Measurements from ENCODE around the gene CRNKL1.

Gene CRNKL1

DNA sequence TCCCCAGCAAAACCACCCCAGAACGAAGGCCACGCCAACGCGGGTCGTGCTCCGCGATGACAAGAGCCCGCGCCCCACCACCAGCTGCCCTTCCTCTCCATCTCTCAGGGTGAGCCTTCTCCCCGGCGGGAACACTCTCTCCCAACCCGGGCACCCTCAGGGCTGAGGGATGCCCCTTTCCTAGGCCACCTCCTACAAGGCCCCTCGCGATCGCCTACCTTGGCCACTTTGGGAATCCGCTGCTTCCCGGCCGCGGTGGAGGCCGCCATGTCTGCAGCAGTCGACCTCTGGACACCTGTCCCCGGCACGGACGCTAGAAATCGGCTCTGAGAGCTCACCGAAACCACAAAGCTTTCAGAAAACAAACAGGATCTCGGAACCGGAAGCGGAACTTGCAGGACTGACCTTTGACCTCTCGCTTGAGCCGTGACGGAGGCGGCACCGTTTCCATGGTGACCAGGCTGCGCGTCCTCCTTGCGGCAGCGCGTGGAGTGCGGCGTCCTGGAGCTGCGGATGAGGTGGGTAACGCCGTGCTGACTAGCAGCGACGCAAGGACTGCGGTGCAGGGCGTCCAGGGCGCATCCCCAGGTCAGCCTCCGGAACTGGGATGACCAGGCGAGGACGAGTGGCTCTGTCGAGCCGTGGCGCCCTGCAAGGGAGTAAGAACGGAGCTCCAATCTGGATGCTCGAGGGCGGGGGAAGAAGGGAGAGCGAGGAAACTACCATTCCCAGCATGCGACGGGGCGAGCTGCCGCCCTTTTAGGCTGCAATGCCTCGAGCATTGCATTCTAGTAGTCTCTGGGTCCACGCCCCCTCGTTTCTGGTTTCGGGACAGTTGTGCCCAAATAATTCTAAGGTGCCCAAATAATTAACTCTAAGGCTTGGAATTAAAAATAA, at the start of gene CRNKL1, which contains the start of gene CFAP61:
TSS of gene CRNKL1 (minus strand) at position 393 of the 897 bp plus-strand sequence. CDS start at position 269, 124 bp downstream.
TSS of gene CFAP61 (plus strand) at position 459 of the 897 bp plus-strand sequence. CDS start 4,122 bp downstream, outside the sequence.
- no peak for FAIRE-seq

DNA sequence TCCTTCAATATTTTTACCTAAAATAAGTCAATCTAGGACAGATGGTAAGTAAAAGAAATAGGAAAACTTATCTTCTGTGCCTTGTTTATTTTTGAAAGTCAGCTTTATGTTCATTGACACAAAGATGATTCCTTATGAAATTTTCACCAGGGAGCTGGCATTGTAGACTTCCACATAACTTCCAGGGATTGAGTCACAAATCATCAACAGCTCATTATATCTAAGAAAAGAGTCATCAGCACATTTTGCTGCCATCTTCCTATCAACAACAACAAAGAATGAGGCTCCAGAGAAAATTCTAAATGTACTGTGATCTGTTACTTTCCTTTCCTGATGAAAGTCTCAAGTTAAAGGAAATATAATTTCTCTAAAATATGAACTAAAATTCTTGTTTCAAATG, 48.6 kb upstream of the CRNKL1 start:
- no peak for FAIRE-seq

DNA sequence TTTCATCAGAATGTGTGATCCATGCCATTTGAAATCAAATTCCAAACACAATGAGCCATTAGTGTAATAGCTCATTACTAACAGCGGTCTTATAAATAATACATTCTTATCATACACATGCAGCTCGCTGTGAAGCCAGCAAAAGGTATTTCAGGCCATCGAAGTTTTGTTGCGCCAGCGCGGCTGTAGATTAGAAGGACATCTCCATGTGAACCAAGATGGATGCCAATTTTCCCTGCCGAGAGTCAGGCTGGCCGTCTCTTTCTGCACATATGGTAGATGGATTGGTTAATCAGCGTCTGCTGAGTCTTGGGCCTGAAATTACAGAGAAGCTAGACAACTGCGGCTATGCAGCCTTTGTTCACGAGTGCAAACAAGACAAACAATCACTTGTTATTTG, 44.2 kb upstream of the CRNKL1 start:
- no peak for FAIRE-seq

DNA sequence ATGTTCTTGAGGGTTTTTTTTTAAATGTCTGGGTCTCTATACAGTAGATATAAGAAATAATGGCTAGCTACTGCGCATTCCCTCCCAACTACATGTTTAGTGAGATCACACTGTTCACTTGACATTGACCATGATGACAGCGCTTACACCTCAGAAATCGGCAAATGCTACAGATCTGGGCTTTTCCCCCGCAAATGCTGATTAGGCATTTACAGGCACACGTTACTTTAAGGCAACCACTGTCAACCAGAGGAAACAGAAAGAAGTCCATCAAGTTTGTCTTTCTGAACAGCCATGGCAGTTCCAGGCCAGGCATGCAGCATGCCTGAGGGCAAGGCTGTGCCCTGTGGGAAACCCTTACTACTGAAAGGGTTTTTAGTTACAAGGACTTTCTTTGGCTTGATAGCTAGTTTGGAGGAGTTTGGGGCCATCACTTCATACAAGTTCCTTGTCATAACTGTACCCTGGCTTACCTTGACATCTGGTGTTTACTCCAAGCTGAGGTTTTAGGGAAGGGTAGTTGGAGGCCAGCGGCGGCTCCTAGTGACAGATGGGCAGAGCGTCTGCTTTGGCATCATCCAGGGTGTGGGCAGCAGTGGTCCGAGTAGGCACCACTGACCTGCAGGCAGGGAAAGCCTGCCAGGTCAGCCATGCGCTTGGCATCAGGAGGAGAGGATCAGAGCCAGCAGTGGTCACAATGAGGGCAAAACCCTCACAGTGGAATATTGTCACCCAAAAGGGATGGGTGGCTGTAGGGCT, 43.0 kb upstream of the CRNKL1 start:
- FAIRE-seq: no peak

DNA sequence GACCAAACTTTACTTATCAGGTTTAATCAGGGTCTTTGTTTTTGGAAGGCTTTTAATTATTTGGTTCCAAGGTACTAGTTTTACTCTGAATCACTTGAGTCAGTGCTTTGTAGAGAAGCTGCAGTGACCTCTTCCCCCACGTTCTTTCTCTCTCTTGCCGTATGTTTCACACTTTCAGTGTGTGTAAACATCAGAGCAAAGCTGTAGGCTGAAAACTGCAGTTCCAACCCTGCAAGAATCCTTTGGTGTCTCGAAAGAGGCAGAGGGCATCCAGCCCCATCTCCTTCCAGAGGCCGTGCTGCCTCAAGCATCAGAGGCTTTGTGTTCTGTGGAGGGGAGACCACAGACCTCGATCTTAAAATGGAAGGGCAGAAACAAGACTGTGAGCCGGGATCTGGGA, 42.1 kb upstream of the CRNKL1 start:
- FAIRE-seq: no peak

DNA sequence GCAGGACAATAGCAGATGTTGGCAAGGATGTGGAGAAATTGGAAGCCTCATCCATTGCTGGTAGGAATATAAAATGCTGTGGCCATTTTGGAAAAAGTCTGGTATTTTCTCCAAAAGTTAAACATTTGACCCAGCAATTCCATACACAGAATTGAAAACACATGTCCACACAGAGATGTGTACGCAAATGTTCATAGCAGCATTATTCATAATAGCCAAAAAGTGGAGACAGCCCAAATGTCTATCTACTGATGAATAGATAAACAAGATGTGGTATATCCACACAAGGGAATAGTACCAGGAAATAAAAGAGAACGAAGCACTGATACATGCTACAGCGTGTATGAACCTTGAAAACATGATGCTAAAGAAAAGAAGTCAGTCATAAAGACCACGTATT, 40.6 kb upstream of the CRNKL1 start:
- FAIRE-seq: no peak

DNA sequence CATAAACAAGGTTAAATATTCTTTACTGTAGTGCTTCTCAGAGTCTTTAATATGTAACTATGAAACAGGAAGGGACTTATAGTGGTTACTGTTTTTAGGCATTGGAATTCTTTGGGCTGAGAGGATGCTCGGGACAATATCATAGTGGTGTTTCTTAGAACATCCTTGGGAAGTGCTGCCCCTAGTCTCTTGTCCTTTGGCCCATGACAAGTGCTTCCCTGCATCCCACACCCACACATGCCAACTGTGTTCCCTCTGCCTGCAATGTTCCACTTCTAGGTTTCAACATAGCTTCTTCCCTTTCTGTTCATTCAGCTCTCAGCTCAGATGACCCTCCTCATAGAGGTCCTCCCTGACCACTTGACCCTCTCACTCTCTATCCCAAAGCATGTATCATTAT, 37.7 kb upstream of the CRNKL1 start:
- FAIRE-seq: no peak

DNA sequence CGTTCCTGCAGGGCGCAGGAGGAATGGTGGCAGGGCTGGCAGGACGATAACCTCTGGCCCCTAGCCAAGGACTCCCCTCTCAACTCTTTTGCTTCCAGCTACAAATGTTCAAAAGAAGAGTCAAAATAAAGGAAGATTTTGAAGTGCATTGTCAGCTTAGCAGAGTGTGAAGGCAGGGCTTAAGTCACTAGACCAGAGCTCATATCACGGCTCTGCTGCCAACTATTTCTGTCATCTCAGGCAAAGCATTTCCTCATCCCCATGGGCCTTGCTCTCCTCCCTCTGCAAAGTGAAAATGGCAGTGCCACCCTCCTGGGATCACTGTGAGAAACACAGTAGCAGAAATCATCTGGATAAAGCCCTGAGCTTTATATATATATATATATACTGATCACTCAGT, 36.8 kb upstream of the CRNKL1 start:
- FAIRE-seq: no peak

DNA sequence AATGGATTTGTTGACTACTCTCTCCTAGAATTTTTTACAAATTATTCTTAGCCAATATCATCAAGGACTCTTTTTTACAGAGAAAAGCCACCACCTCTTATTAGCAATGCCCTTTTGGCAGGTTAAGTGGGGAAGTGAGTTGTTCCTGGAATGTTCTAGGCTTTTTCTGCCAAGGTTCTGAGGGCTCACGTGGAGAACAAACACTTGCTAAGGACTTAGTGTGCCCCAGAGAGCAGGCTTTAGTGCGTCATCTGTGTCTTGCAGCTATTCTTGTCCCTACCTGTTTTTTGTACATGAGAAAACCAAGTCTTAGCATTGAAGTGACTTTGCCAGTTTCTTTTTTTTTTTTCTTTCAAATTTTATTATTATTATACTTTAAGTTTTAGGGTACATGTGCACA, 33.5 kb upstream of the CRNKL1 start:
- no peak for FAIRE-seq

DNA sequence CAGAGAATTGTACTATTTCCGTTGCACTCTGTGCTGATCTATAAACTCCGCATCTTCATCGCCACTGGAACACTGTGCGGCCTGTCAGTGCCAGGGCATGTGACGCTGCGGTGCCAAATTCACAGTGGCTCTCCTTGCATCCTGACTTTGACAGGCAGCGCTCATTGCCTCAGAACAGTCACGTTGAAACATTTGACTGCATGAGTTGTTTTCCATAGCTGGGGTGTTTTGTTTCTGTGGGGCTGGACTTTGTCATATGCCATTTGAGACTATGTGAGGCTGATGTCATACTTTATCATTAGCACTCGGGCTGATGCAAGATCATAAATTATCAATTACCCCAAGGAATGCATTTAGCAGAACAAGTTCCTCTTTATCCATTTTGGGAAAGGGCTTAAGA, 32.8 kb upstream of the CRNKL1 start:
- FAIRE-seq: no peak

DNA sequence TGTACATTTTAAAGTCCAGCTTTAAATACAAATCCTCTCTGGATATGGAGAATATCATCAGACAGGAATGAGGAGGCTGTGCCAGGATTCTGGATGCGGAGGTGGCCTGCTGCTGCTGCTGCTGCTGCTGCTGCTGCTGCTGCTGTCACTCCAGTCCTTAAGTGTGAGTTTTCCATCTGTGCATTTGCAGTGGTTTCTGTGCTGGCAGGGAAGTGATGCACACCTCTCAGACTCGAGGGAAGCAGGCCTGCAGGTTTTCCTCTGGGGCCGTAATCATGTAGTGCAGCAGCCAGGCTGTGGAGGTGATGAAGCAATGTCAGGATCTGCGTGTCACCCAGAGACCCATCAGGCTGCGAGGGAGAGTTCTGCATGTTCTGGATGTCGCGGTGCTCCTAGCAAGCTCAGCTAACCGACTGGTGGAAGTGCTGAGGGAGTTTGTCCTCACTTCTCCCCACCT, 32.1 kb upstream of the CRNKL1 start:
- no peak for FAIRE-seq

DNA sequence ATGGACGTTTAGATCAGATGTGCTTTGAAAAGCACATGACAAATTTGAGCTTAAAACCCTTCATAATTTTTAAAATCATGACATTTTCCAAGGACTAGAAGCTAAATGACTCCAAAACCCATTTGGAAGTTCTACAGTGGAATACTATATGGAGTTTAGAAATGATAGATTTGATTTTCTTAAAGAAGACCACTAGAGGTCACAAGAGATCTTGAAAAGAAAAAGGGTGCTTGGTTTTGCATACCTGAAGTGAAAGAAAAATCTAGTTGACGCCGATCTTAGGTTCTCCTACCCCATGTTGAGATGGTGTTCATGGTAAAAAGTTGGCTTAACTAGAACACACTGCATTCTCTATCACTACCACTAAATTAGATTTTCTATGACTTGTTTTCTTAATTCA, 31.5 kb upstream of the CRNKL1 start:
- FAIRE-seq: peak; percentile 62

DNA sequence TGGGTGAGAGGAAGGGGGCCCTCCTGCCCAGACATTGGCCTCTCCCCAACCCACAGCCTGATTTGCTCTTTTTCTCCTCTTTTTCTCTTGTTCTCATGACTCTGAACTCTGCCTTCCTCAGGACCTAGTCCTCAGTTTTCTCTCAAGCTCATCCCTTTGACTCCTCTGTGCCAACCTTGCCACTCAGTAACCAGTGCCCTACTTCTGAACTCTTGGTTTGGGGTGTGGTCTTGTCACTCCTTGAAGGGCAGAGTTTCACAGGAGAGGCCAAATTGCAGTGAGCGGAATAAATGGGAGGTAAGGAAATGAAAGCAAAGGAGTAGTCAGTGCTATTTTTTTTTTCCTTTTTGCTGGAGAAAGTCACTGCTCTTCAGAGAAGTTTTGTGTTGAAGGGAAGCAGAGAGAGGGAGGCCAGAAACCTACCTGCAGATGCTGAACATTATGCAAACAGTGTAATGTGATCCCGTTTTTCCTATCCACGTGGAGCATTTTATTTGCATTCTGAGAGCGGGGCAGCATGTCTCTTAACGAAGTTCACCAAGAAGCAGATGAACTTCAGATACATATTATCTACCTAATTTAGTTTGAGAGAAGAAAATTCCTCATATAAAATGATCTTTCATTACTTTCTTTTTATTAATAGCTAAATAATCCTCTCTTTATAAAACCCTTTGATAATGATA, 27.0 kb upstream of the CRNKL1 start:
- no peak for FAIRE-seq

DNA sequence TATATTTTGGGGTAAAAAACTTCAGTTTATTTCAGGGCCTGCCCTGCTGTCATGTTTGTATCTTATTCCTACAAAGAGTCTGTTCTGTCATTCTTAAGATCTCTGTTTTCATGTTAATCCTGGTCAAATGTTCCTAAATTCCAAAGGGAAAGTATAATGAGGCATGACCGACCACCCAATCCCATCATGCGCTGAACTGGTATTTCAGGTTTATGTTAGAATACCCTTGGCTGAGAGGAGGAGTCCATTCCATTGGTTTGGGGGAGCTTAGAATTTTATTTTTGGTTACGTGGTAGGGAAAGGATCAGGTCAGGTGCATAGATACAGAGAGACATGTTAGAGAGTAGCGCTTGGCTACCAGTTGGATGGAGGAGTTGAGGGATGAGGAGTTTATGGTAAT, 25.8 kb upstream of the CRNKL1 start:
- no peak for FAIRE-seq

DNA sequence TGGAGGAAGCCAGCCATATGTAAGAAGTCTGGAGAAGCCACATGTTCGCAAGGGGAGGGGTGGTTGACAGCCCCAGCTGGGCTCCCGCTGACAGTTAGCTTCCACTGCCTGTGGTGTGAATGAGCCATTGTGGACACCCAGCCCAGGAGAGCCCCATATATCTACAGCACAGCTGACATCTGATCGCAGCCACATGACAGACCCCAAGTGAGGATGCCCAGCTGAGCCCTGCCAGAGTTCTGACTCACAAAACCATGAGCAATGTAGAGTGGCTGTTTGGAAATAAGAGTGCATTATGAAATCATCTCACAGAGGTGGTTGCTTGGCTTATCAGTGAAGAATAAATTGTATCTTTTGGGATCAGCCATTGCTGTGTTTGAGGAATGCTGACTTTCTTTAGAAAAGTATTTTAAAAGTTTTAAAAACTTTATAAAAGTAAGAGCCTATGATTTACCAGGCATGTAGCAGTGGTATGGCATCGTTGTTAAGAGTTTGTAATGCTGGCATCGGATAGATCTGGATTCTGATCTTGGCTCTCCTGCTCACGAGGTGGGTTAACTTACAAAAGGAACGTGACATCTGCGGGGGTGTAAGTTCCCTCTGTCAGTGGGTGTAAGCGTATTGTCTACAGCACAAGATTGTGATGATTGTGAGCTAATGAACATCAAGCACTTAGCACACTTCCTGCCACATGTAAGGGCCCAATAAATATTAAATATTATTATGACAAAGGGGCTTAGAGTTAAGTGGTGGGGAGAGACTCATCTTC, 24.2 kb upstream of the CRNKL1 start:
- no peak for FAIRE-seq

DNA sequence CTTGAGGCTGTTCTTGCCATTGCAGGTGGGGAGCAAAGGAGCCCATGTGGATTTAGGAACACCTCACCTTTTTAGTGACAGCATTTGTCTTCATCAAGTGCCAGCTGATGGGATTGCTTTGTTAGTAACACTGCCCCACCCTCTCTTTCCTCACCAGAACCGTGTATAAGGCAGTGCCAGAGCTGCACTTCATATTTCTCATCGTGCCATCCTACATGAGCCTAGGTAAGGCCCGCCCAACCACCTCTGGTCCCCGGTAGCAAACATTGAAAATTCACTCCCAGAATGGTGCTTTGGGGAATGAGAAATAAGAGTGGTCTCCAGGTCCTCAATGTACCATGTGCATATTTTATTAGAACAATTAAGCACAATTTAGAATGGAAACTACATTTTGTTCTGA, 22.8 kb upstream of the CRNKL1 start:
- no peak for FAIRE-seq

DNA sequence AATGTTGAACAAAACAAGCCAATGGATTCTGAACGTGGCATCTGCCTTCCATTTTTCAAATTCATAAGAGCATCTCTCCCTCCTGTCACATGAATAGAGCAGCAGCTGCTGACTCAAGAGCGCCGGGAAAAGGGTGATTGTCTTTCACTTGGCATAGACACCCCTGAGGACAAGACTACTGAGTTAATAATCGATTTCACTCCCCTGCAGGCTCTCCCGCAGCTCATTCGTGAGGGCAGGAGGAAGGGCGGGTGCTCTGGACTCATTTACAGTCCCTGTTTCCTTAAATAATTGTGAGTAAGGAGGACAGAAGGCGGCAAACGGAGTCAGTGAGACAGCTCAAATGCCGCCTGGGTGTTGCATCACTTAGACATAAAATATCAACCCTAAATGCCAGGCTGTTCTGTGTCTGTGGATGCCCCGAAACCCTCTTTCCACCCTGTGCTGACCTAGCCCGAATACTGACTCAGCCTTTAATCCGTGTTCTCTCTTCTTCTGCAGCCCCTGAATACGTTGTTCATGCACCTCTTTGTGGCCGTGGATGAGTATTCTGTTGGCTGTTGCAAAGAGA, 21.6 kb upstream of the CRNKL1 start:
- no peak for FAIRE-seq

DNA sequence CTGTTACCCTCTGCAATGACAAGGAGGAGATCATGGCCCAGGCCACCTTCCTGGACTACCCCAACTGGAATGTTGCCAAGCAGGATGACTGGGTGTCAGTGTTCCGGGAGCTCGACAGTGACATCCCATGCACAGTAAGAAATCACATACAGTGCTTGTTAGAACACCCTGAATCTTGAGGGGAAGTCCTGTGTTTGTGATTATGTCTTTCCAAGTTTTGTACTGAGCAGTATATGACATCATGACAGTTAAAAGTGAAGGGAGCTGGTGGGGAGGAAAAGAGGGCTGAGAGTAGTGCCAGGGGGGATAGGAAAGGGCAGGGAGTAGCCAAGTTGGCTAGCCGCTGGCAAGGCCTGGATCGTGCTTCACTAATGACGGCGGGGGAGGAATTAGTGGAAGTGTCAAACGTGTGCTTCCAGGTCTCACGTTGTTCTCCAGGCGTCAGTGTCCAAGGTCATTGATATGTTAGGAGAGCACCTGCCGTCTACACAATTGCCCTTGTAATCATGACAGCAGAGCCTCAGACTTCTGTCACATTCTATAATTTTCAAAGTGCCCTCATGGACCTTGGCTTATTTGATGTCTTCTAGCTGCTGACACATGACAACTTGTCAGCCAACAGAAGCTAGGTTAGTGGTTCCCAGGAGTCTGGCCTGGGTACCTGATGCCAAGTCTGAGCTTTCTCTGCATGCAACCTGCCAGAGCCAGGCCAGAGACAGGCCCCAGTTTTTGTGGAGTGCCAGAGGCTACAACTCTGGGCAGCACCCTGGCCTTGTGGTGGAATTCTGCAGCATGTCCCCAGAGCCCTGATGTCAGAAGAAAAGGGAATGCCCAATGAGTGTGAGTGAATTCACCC, 18.8 kb upstream of the CRNKL1 start:
- no peak for FAIRE-seq

DNA sequence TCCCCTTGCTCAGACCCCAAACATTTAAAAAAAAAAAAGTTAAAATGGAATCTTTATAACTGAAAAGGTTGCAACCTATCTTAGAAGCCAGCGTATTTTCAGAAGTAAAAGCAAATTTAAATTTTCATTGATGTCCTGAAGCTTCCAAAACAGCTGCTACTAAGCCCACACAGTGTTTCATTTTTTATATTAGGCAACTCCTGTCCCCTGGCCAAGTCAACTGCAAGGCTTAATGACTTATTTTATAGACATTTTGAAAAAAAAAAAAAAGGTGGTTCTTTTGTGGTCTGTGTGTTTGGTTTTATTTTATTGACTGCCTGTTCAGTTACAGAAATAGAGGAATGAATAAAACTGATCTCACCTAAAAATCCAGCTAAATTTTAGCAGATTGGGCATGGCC, 13.1 kb upstream of the CRNKL1 start:
- FAIRE-seq: no peak

DNA sequence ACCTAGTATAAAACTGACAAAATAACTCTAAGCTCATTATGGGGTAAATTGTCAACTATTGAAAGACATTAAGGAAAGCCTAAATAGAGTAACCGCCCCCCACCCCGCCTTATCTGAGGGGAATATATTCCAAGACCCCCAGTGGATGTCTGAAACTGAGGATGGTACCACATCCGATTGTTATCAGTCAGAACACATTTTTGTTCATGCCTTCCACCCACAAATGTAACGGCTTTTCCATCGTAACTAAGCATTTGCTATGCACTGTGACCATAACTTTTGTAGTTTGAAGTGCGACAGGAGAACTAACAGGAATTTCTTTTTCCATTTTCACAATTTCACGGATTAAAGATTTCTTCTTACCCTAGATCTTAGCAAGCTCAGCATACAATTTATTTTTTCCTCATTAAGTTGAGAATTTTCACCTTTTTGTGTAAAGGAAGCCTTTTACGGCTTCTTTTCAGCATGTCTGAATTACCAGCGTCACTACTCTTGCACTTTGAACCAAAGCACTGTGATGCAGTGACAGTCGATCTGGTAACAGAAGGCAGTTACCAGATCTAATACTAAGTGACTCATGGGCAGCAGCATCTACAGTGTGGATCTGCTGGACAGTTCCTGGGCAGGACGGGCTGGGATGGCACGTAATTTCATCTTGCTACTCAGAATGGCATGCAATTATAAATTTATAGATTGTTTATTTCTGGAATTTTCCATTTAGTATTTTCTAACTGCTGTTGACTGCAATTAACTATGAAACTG, 11.9 kb upstream of the CRNKL1 start:
- no peak for FAIRE-seq
